NCI-H187 treated with DMSO at 0.1 percent for 48 hours (cell line): ENCODE data around the gene EBI3.
"Not testable (repeated sequence)": the region's sequence is repeated elsewhere in the genome, so short reads cannot be mapped to it uniquely, and the experiment has no call there.

Experiments used
- DNase-seq: peaks from one replicate; lab custom pipeline; 2025; lab: John Stamatoyannopoulos, UW

Gene EBI3

DNA sequence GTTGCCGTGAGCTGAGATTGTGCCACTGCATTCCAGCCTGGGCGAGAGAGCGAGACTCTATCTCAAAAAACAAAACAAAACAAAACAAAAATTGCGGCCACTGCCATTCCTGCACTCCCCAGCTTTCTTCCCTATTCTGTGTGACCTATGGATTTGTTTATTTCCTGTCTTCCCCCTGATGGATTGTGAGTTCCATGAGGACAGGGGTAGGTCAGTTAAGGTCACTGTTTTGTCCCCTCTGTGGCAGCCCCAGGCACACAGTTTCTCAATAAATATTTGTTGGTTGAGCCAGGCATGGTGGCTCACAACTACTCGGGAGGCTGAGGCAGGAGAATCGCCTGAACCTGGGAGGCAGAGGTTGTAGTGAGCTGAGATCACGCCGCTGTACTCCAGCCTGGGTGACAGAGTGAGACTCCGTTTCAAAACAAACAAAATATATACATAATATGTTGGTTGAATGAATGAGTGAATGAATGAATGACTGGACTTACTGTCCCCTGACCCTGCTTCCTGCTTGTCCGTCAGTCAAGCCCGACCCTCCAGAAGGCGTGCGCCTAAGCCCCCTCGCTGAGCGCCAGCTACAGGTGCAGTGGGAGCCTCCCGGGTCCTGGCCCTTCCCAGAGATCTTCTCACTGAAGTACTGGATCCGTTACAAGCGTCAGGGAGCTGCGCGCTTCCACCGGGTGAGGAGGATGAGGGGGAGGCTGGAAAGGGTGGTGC is 5.0 kb downstream of the EBI3 start:
- DNase-seq, result no peak

DNA sequence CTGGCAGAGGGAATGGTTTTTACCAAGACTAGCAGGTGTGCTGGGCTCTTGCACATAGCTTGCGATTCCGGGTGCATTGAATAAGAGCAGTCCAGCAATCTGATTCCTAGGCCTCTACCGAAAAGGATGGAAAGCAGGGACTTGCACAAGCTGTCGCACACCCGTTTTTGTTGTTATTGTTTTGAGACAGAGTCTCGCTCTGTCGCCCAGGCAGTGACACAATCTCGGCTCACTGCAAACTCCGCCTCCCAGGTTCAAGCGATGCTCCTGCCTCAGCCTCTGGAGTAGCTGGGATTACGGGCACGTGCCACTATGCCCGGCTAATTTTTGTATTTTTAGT is 5.5 kb downstream of the EBI3 start:
- DNase-seq, result no peak

DNA sequence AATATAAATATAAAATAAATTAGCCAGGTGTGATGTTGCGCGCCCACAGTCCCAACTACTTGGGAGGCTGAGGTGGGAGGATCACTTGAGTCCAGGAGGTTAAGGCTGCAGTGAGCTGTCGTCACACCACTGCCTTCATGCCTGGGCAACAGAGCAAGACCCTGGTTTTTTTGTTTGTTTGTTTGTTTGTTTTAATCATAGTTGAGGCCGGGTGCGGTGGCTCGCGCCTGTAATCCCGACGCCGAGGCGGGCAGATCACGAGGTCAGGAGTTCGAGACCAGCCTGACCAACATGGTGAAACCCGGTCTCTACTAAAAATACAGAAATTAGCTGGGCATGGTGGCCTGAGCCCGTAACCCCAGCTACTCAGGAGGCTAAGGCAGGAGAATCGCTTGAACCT is 8.2 kb downstream of the EBI3 start:
- not testable (repeated sequence) for DNase-seq

- no peak for DNase-seq
These were observed 9.5 kb downstream of the EBI3 start for GRCh38 chr19:4238831-4239230.

DNA sequence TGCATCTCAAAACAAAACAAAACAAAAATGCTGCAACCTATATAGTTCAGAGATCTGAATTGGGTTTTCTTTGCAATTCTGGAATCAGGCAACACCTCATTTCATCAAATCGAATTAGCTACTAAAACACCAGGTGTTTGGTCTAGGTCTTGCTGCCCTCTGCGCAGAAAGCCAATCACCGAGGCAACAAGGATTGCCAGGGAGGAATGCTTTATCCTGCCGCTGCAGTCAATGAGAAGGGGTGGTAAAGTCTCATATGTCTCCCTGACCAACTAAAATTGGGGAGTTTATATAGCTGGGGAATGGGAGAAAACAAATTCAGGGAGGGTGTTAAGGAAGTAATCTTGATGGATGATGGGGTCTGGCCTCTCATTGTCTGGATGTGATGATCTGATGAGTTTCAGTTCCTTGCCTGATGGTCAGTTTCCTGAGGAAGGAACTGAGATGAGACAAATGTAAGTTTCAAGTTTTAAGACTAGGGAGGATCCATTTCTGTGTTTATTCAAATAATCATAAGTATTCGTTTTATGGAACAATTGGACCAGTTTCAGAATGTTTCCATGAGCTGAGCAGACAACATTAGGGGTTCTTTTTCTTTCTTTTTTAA is 12.6 kb downstream of the EBI3 start:
- DNase-seq, result no peak

DNA sequence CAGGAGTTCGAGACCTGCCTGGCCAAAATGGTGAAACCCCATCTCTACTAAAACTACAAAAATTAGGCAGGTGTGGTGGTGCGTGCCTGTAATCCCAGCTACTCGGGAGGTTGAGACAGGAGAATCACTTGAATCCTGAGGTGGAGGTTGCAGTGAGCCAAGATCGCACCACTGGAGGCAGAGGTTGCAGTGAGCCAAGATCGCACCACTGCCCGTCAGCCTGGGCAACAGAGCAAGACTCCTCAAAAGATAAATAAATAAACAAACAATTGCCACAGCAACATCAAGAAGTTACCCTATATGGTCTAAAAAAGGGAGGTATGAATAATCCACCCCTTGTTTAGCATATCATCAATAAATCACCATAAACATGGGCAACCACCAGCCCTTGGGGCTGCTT is 16.6 kb downstream of the EBI3 start:
- DNase-seq, result not testable (repeated sequence)

GRCh38 chr19:4246767-4247593 is 17.7 kb downstream of the EBI3 start, which contains the start of gene YJU2:
Gene YJU2, plus strand, starts transcription at chr19:4247080. Its CDS starts 67 bp downstream, at chr19:4247147.
- DNase-seq, result peak; percentile 98

DNA sequence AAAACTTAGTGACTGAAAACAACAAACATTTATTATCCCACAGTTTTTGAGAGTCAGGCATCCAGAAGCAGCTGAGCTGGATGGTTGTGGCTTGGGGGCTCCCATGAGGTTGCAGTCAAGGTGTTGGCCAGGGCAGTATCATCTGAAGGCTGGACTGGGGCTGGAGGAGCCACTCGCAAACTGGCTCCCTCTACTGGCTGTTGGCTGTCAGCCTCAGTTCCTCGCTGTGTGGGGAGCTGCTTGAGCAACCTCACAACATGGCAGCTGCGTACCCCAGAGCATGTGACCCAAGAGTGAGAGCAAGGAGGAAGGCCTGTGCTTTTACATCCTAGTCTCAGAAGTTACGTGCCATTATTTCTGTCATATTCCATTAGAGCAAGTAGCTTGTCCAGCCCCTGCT is 27.2 kb downstream of the EBI3 start:
- no peak for DNase-seq

DNA sequence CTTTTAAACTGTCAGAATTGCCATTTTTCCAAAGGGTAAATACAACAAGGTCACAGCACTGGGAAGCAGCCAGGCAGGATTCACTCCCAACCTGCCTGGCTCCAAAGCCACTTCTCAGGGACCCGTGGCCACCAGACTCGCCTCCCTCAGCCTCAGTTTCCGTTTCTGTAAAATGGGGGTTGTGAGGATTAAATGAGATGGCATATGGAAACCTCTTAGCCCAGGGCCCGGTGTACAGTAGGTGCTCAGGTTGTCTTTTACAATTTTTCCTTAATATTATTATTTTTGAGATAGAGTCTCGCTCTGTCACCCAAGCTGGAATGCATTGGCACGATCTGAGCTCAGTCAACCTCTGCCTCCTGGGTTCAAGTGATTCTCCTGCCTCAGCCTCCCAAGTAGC is 27.7 kb downstream of the EBI3 start:
- no peak for DNase-seq

GRCh38 chr19:4258181-4258580 is 28.9 kb downstream of the EBI3 start:
- DNase-seq, result no peak

DNA sequence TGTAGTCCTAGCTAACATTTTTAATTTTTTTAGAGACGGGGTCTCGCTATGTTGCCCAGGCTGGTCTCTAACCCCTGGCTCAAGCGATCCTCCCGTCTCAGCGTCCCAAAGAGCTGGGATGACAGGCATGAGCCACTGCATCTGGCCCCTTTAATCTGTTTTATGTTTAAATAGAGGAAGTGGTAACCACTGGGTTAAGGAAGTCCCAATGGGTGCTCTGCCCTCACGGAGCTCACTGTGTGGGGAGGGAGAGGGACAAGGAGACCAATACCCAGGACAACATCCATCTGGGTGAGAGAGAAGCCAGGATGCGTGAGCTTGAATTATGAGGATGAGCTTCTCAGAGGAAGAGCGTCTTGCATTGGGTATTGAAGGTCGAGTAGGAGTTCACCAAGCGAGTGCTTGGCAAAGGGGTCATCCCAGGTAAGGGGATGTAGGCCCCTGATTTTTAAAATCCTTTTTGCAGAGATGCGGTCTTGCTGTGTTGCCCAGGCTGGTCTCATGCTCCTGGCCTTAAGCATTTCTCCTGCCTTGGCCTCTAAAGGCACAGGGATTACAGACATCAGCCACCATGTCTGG is 31.4 kb downstream of the EBI3 start:
- DNase-seq, result no peak

GRCh38 chr19:4264812-4265211 is 35.5 kb downstream of the EBI3 start:
- DNase-seq, result no peak

GRCh38 chr19:4266253-4267000 is 37.1 kb downstream of the EBI3 start:
- no peak for DNase-seq

DNA sequence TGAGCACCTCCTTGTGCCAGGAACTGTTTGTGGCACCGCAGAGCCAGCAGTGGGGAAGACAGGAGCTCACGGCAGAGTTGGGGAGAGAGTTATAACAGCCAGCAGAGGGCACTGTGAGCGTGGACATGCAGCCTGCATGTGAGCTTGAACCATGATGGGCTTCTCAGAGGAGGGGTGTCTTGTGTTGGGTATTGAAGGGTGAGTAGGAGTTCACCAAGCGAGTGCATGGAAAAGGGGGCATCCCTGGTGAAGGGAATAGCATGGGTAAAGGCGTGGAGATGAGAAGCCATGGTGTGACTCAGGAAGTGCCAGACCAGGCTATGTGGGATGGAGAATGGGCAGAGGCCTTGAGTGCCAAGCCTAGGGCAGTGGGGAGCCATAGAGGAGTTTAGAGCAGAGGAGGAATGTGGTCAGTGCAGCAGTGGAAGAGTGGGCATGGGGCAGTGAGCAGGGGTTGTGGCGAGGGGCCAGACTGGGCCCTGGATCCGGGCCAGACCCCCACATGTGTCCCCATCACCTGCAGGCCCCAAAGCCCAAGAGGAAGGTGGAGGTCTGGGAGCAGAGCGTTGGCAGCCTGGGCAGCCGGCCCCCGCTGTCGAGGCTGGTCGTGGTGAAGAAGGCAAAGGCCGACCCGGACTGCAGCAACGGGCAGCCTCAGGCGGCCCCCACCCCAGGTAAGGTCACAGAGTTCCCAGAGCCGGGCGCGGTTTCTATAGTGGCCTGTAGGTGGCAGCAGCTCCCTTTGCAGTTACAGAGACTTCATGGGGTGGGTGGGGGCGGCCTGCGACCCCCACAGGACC is 38.0 kb downstream of the EBI3 start:
- no peak for DNase-seq

DNA sequence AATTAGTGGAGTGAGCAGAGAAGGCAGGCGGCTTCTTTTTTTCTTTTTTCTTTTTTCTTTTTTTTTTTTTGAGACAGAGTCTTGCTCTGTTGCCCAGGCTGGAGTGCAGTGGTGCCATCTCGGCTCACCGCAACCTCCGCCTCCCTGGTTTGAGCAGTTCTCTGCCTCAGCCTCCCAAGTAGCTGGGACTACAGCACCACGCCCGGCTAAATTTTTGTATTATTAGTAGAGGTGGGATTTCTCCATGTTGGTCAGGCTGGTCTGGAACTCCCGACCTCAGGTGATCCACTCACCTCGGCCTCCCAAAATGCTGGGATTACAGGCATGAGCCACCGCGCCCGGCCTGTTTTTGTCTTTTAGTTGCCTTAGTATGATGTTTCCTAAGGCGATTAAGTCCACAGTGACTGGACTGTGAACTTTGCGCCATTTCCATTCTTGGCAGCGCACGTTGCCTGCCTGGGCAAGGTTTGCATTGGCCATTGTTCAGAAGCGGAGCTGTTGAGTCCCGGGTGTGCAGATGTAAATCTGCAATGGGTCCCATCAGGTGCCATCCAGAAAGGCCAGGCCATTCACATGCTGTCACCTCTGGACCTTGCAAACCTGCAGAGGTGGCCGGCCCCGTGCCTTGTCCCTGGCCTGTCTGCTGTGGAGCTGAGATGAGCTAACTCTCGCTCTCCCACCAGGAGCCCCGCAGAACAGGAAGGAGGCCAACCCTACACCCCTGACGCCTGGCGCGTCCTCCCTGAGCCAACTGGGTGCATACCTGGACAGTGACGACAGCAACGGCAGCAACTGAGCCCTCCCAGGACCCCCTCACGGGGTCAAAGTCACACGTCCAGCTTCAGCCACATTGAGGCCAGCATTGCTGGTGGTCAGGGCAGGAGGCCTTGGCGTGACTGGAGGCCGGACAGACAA is 38.8 kb downstream of the EBI3 start:
- DNase-seq, result no peak

DNA sequence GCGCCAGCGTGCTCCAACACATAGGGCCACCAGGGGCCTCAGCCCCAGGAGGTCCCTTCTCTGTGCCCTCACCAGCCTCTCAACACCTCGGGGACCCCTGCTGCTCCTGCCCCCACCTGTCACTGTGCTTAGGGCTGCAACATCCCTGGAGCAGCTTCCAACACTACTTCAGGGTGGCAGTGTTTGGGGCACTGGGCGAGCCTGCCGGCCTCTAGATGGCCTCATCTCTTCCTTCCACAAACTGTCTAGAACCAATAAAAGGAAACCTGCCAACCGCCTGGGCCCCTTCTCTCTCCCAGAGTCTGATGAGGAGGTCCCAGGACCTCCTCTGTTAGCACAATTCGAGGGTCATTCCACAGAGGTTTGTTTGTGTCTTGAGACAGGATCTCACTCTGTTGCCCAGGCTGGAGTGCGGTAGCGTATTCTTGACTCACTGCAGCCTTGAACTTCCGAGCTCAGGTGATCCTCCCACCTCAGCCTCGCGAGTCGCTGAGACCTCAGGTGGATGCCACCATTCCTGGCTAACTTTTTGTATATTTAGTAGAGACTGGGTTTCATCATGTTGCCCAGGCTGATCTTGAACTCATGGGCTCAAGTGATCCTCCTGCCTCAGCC is 39.6 kb downstream of the EBI3 start:
- DNase-seq, result no peak

DNA sequence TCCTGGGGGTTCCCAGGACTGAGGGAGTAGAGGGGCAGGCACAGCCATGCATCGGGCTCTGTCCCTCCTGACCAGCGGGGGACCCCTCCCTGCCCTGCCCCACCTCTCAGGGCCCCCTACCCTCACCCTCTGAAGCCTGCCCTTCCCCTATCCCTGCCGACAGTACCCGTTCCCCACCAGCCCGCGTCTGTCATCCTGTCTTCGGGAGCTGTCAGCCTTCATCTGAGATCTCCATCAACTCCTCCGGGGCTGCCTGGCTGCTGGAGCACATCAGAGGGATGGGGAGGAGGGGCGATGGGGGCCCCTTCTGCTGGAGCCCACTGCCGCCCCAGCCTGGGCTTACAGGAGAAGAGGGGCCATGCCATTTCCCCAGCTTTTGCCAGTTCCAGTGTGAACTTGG is 43.6 kb downstream of the EBI3 start:
- no peak for DNase-seq

DNA sequence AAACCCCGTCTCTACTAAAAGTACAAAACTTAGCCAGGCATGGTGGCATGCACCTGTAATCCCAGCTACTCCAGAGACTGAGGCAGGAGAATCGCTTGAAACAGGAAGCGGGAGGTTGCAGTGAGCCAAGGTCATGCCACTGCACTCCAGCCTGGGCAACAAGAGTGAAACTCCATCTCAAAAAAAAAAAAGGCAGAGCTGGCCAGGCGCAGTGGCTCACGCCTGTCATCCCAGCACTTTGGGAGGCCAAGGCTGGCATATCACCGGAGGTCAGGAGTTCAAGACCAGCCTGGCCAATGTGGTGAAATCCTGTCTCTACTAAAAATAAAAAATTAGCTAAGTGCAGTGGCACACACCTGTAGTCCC is 45.0 kb downstream of the EBI3 start:
- not testable (repeated sequence) for DNase-seq

DNA sequence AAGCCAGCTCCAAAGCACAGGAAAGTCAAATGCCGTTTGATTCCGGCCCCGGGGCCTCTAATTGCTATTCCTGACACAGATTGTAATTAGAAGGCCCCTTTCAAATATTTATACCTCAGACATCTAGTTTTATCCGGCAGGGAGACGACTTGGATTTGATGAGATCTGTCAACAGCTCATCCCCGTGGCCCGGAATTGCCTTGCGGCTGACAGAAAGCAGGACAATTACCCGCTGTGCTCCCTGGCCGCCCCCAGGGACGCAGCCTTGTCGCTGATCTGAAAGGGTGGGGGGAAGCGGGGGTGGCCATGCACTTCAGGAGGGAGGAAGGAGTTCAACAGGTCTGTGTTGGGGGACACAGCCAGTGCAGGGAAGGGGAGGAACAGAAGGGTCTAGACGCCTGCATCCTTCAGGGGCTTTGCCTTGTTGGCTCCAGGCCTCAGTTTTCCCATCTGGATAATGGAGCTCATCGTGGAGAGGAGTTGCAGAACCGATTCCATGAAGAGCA is 47.9 kb downstream of the EBI3 start:
- no peak for DNase-seq

GRCh38 chr19:4278010-4278409 is 48.7 kb downstream of the EBI3 start:
- no peak for DNase-seq
